HepG2 (cell line): ENCODE measurements around the gene TAOK3. TPM values are rescaled to one million over a fixed set of nuclear protein-coding genes. Genes with fewer than 3 reads are reported as not detected.

Source experiments
- ATAC-seq: fragments of 200-7000 bp; cut with Tn5 transposase; 3 replicates; pipeline ENCODE4 v1.9.1; 2020; ENCODE audit warnings: mild to moderate bottlenecking, moderate library complexity
- BruUV-seq: library from RNA; stranded (reverse); fragments of 400-500 nt; replicated peaks from 2 replicates; lab custom pipeline; 2021; lab: Mats Ljungman, UMichigan
- CTCF ChIA-PET: fragments of 300-600 bp; formaldehyde crosslinking; extraction: SDS; loops from one replicate; lab custom pipeline; 2021; ENCODE audit warnings: low total read pairs, inconsistent platforms, low intra/inter-chr PET ratio; lab: Yijun Ruan, JAX
- POLR2A ChIA-PET: fragments of 350-600 bp; sonication (Branson Sonifier 250); formaldehyde crosslinking; loops from one replicate; lab custom pipeline; 2020; ENCODE audit warnings: antibody characterized with exemption, inconsistent platforms; lab: Yijun Ruan, JAX
- DNase-seq: peaks from one replicate; pipeline ENCODE4 v3.0.0-alpha.2; 2015; ENCODE audit warnings: low spot score
- FAIRE-seq: peaks from 3 replicates; lab custom pipeline; 2011; peaks lifted over from hg19 to GRCh38; lab: Jason Lieb, UNC
- H2AFZ ChIP-seq: one replicate; pipeline ENCODE4 v1.6.1; 2011; ENCODE audit warnings: low read length, inconsistent platforms
- H3K27ac ChIP-seq: fragments of 300-600 bp; 3 replicates; pipeline ENCODE4 v1.8.0; 2011; ENCODE audit warnings: mixed run types, mild to moderate bottlenecking, mixed read lengths, low read length, inconsistent platforms; ENCODE audit not compliant: insufficient read depth; ENCODE audit errors: extremely low read length
- H3K27me3 ChIP-seq, 2 experiments: fragments of 200-600 bp in 1 of 2; 2 replicates in 1 of 2; 3 replicates in 1 of 2; pipeline versions ENCODE4 v1.6.0 to v1.8.0; 2011; ENCODE audit warnings: low read length in 2 of 2, mild to moderate bottlenecking in 2 of 2, moderate library complexity in 2 of 2, inconsistent platforms in 1 of 2; ENCODE audit not compliant: insufficient read depth in 2 of 2, control insufficient read depth in 1 of 2
- H3K36me3 ChIP-seq, 2 experiments: fragments of 200-600 bp in 1 of 2; replicated peaks in 1 of 2; 2 replicates in 1 of 2; 3 replicates in 1 of 2; pipeline versions ENCODE4 v1.5.1 to v1.8.0; 2011; ENCODE audit warnings: low read length in 2 of 2, inconsistent platforms in 1 of 2; ENCODE audit not compliant: insufficient read depth in 2 of 2, control insufficient read depth in 1 of 2
- H3K4me1 ChIP-seq: 2 replicates; pipeline ENCODE4 v1.5.1; 2012; ENCODE audit warnings: low read length, inconsistent platforms; ENCODE audit not compliant: insufficient read depth
- H3K4me2 ChIP-seq: 2 replicates; pipeline ENCODE4 v1.6.0; 2011; ENCODE audit warnings: low read depth, low read length, inconsistent platforms
- H3K4me3 ChIP-seq, 3 experiments: fragments of 200-600 bp in 1 of 3; sonication (generic), shearing (Covaris generic) in 1 of 3; replicated peaks in 1 of 3; 2 replicates each; pipeline ENCODE4 v1.5.1; 2011 to 2016; ENCODE audit warnings: low read length in 3 of 3, inconsistent platforms in 2 of 3, low read depth in 2 of 3, mild to moderate bottlenecking in 2 of 3, control low read depth in 1 of 3, mixed read lengths in 1 of 3; ENCODE audit not compliant: insufficient read depth in 1 of 3
- H3K79me2 ChIP-seq: one replicate; pipeline ENCODE4 v1.6.1; 2011; ENCODE audit warnings: low read length, inconsistent platforms; ENCODE audit not compliant: insufficient read depth
- H3K9ac ChIP-seq: 2 replicates; pipeline ENCODE4 v1.6.0; 2011; ENCODE audit warnings: mild to moderate bottlenecking, low read depth, low read length, inconsistent platforms; ENCODE audit not compliant: insufficient read depth
- H3K9me3 ChIP-seq: 2 replicates; pipeline ENCODE4 v1.5.1; 2012; ENCODE audit warnings: mild to moderate bottlenecking, low read length
- H4K20me1 ChIP-seq: 2 replicates; pipeline ENCODE4 v1.6.0; 2011; ENCODE audit warnings: inconsistent platforms, mild to moderate bottlenecking, low read length, moderate library complexity; ENCODE audit not compliant: insufficient read depth
- ARID4A ChIP-seq: sonication (generic); formaldehyde crosslinking; IDR thresholded peaks from 2 replicates; pipeline ENCODE4 v1.5.0; 2020; ENCODE audit warnings: mild to moderate bottlenecking, missing genetic modification reagents, borderline replicate concordance
- ARNT2 ChIP-seq: sonication (generic); formaldehyde crosslinking; IDR thresholded peaks from 2 replicates; pipeline ENCODE4 v1.8.0; 2022; ENCODE audit warnings: mild to moderate bottlenecking, low read depth, missing genetic modification reagents, moderate library complexity
- CREM ChIP-seq, 2 experiments: sonication (generic) in 1 of 2; formaldehyde crosslinking in 1 of 2; IDR thresholded peaks; 2 replicates each; pipeline versions ENCODE4 v1.4.0 to v1.6.1; 2016 to 2020; ENCODE audit warnings: antibody characterized with exemption in 1 of 2, mild to moderate bottlenecking in 1 of 2, missing genetic modification reagents in 1 of 2
- NCOR1 ChIP-seq: fragments of 200-600 bp; sonication (generic); IDR thresholded peaks from 2 replicates; pipeline ENCODE4 v1.7.0; 2017; ENCODE audit warnings: antibody characterized with exemption, low read length, borderline replicate concordance
- NFE2 ChIP-seq: sonication (generic); formaldehyde crosslinking; IDR thresholded peaks from 2 replicates; pipeline ENCODE4 v1.4.0; 2020; ENCODE audit warnings: missing genetic modification reagents
- PRDM15 ChIP-seq: sonication (generic); formaldehyde crosslinking; IDR thresholded peaks from 2 replicates; pipeline ENCODE4 v1.4.0; 2020; ENCODE audit warnings: missing genetic modification reagents
- ZNF121 ChIP-seq: sonication (generic); formaldehyde crosslinking; IDR thresholded peaks from 2 replicates; pipeline ENCODE4 v1.5.0; 2020; ENCODE audit warnings: mild to moderate bottlenecking, missing genetic modification reagents
- ZSCAN31 ChIP-seq: sonication (generic); formaldehyde crosslinking; IDR thresholded peaks from 2 replicates; pipeline ENCODE4 v1.5.0; 2020; ENCODE audit warnings: low read depth, mild to moderate bottlenecking, missing genetic modification reagents
- WGBS: methylation state at CpG from one replicate; pipeline ENCODE4 v1.1.6; 2017; ENCODE audit warnings: low lambda C conversion rate; 5-methylcytosine and 5-hydroxymethylcytosine counted together
- in situ Hi-C: cut with HindIII; loops from 2 replicates; pipeline ENCODE4 v1.10.0; 2017; ENCODE audit warnings: low pct_unique_long_range_greater_than_20kb; ENCODE audit not compliant: extremely low pct_ligation_motif_present
- intact Hi-C: fragments of 100-400 bp; cut with micrococcal nuclease; formaldehyde crosslinking; loops from one replicate; pipeline ENCODE4 v1.10.0; 2022; ENCODE audit not compliant: unreplicated experiment
- polyA plus RNA-seq, 8 experiments: library from polyadenylated mRNA; depleted of rRNA in 3 of 8; stranded (reverse) in 7 of 8; unstranded in 1 of 8; fragments of >200 nt; fragmentation: Illumina TruSeq in 4 of 8; extraction: Trizol in 4 of 8; gene quantifications; 2 replicates each; pipeline versions ENCODE4 v1.2.1 to v1.2.3, GENCODE V29; 2011 to 2016; ENCODE audit warnings: low read depth in 4 of 8, missing spikeins in 1 of 8, mixed read lengths in 1 of 8; ENCODE audit not compliant: insufficient read depth in 1 of 8
- total RNA-seq, 5 experiments: library from RNA; depleted of rRNA; stranded (reverse); fragments of >200 nt; fragmentation: Illumina TruSeq; extraction: Trizol; gene quantifications; 2 replicates each; pipeline ENCODE4 v1.2.3, GENCODE V29; 2016; ENCODE audit warnings: low read depth in 1 of 5

Gene TAOK3
- total and polyA plus RNA-seq, 2 of the 13 experiments (the other 11 are each of a cell fraction or from before 2014, with no cell fraction given): 10.4 to 12.3 TPM

- TF ChIP-seq PRDM15 (CRISPR knock-in tag): no peak
These were observed 152.0 kb downstream of the TAOK3 start (continued) for GRCh38 chr12:118220702-118221101.

GRCh38 chr12:118219772-118220171, 152.9 kb downstream of the TAOK3 start:
- no peaks in the 10 kb centered on the region for H3K9me3 ChIP-seq
- peaks cover 31% of the 10 kb centered on the region for H3K4me1 ChIP-seq
- no peak overlapping the region for H3K9ac ChIP-seq
- H3K27ac ChIP-seq: no peak overlapping the region
- ChIA-PET CTCF (no interaction called here), POLR2A (no interaction called here)
- no peaks in the 10 kb centered on the region for H4K20me1 ChIP-seq
- H3K79me2 ChIP-seq: no peaks in the 10 kb centered on the region
- no peaks in the 10 kb centered on the region; a peak in 1 of 5 replicates for H3K27me3 ChIP-seq
- in situ Hi-C loops (no loop called here), intact Hi-C loops (no loop called here)
- H3K4me3 ChIP-seq: no peak overlapping the region
- ATAC-seq: no peak
- no TSS peak for BruUV-seq
- no peaks in the 10 kb centered on the region for H3K36me3 ChIP-seq
- H3K4me2 ChIP-seq: no peak overlapping the region
- H2AFZ ChIP-seq: no peak overlapping the region
- no peak for FAIRE-seq
- WGBS: 96% methylated on average over 7 of the region's 7 CpGs
- TF ChIP-seq CREM (IDR thresholded peaks at IDR 0.05) (no peak), CREM (CRISPR knock-in tag; IDR thresholded peaks at IDR 0.05) (no peak)
- no peak for DNase-seq

GRCh38 chr12:118219106-118219505, 153.6 kb downstream of the TAOK3 start:
- ATAC-seq (no peak), DNase-seq (no peak), FAIRE-seq (no peak)
- no peaks in the 10 kb centered on the region; a peak in 1 of 5 replicates for H3K27me3 ChIP-seq
- BruUV-seq: no TSS peak
- no peaks in the 10 kb centered on the region for H3K9me3 ChIP-seq
- in situ Hi-C loops: no loop called here
- CTCF ChIA-PET: no interaction called here
- H3K36me3 ChIP-seq: no peaks in the 10 kb centered on the region
- H3K79me2 ChIP-seq: no peaks in the 10 kb centered on the region
- no peak overlapping the region for H2AFZ ChIP-seq
- POLR2A ChIA-PET: no interaction called here
- H3K27ac ChIP-seq: no peak overlapping the region
- no peaks in the 10 kb centered on the region for H4K20me1 ChIP-seq
- intact Hi-C loops: no loop called here
- 95% methylated on average over 5 of the region's 5 CpGs for WGBS
- H3K9ac ChIP-seq: no peak overlapping the region
- no peak overlapping the region for H3K4me2 ChIP-seq
- no peak overlapping the region for H3K4me3 ChIP-seq
- H3K4me1 ChIP-seq: peaks cover 31% of the 10 kb centered on the region
- TF ChIP-seq ARNT2 (CRISPR knock-in tag) (no peak), ZSCAN31 (no peak), ZNF121 (CRISPR knock-in tag) (peak; percentile 72; the same call in 1 of the 2 replicates), ARID4A (no peak), NFE2 (CRISPR knock-in tag) (no peak), NCOR1 (no peak)
